HG03354 (cell line): ENCODE measurements around the gene ARGLU1.

Experiments used
- ATAC-seq: cut with Tn5 transposase; IDR thresholded peaks from one replicate; pipeline ENCODE4 v1.9.1; 2021; ENCODE audit warnings: mild to moderate bottlenecking; ENCODE audit not compliant: unreplicated experiment, poor library complexity, severe bottlenecking

ARGLU1 gene

DNA sequence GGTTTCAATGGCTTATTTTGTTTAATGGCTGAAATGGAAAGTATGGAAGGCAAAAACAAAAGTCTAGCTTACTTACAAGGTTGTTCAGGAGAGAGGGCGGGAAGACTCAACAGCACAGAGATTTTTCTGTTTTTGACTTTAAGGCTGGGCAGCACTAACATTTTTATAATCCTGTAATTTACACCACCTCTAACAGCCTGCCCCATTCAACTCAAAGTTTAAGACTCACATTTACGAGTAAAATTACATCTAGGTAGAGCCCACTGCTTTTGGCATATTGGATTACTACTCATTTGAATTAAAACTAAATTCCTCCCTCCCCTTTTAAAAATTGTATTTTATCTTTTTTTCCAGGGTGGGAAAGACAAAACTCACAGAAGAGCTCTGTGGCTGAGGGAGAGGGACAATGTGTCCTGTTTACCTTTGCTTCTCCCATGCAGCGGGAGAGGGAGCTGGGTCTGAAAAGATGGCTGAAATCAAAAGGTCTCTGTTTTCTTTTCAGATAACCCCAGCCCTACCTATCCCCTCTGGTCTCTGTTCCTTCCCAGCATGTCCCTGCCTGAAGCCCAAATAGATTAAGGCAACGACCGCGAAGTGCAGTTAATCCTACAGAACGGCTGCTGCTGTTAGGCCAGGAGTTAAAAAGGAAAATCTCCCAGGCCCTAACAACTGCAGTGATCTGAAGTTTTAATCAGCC is 39.1 kb downstream of the ARGLU1 start:
- no peak for ATAC-seq

DNA sequence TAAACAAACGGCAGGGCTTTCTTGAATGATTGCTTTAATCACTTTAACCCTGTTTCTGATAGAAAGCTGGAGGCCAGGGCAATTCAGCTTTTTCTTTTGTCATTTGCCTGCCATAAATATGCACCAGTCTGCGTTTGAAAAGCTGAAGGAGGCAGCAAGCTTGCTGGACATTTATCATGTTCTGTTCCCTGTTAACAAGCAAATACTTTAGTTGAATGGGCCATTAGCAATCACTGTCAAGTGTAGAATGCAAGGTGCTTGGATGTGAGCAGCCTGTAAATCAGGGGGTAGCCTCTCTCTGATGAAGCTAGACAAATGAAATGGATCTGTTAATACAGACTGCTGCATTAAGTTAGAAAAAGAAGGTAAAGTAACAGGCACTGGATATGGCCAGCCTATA is 40.1 kb downstream of the ARGLU1 start:
- no peak for ATAC-seq

DNA sequence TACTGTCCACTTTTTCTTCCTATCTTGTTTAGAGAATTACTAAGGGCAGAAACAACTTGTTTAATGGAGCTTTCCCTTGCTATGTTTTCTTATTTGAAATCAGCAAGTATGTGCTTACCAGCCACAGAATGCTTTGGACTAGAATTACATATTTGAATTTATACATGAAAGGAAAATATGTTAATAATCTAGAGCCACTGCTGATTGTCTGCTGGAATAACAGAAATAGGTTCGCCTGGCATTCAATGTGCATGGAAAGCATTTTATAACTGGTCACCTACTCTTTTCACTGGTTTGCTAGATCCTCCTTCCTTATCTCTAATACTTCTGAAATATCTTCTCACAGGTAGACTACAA is 40.5 kb downstream of the ARGLU1 start:
- no peak for ATAC-seq

DNA sequence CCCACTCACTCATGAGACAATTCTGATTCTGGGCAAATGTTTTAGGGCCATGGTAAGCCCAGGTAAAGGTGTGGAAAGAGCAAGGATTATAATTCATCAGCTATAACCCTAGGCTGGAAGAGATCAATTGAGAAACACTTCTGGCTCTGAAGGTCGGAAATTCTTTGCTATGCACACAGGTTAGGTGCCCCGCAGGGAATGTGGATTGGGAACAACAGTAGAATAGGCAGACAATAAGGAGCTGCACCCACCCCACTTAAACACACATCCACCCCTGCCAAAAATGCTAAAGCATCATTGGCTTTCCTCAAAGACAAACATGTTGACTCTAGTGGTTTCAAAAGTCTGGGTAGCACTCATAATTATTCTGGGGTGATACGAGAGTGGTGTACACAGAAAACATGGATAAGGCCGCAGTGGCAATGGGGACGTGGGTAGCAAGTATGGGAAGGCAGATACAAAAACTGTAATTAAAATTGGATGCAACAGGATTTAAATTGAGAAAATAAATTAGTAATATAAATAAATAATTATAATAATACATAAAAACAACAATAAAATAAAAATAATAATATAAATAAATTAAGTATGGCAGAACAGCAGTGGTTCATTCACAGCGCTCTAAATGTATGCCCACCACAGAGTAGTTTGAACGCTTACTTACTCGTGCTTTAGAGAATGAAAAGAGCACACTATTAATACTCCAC is 41.0 kb downstream of the ARGLU1 start:
- no peak for ATAC-seq

DNA sequence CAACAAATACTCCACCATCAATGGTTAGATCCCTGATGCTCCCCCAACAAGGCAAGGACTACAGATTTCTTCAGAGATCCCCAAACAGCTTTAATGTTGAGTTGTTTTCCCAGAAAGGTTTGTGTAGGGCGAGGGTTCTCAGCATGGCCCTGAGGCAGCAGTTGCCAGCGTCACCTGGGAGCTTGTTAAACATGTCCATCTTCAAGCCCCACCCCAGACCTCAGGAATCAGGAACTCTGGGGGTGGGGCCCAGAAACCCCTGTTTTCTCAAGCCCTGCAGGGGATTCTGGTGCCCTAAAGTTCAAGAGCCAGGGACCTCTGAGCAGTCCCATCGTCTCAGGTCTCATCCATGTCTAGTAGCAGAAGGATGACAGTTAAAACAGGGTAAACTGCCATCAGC is 42.1 kb downstream of the ARGLU1 start:
- no peak for ATAC-seq

DNA sequence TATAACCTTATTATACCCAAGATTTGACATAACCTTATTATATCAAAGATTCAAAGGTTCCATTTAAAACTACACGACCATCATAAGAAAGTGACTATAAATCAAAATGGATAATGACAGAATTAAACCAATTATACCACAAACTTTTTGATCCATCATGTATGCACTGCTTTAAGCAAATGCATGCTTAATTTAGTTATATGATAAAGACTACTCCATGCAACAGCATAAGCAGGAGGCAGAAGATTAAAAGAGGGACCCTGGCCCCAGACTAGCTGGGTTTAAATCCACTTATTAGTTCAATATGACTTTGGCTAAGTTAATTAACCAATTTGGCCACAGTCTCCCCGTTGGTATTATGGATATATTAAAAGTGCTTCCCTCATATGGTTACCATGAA is 43.8 kb downstream of the ARGLU1 start:
- ATAC-seq: no peak

DNA sequence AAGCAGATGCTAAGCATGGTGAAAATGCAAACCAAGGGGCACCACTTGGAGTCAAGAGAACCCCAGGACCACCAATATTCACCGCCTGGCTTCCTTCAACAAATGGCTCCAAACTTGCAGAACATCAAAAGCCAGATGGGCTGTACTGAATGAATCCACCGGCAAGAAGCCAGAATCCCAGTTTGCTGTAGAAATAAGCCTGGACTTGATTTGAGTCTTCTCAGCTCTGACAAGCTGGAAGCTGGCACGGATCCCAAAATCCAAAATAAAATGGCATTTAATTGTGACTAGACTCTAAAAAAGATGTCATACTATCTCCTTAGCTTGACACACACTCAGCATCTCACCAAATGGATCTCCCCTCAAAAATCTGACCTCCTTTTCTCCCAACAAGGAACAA is 44.4 kb downstream of the ARGLU1 start:
- no peak for ATAC-seq

DNA sequence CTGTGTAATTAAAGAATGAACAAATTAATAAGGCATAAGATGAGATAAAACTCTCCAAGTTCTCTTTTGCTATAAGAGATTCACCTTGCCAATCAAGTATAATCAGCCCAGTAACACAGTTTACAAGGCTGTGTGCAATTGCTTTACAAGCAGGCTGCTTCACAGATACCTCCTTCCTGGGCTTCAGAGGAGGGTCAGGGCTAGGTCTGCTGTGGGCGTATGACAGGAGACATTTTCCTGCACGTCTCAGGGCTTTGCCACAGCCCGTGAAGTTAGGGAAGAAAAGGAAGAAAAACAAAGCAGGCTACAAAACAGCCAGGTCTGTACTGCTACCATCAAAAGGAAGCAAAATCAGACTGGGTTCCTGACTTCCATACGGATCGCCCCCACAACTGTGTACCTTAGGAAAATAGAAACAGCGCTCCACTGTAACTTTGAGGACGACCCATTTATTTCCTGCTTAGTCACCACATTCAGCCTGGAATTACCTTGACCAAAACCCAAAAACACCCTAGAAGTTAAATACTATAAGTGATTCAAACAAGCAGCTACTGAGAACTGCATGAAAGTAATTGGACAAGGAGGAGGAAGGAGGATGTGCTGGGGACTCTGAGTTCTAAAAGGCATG is 44.9 kb downstream of the ARGLU1 start:
- ATAC-seq: no peak

DNA sequence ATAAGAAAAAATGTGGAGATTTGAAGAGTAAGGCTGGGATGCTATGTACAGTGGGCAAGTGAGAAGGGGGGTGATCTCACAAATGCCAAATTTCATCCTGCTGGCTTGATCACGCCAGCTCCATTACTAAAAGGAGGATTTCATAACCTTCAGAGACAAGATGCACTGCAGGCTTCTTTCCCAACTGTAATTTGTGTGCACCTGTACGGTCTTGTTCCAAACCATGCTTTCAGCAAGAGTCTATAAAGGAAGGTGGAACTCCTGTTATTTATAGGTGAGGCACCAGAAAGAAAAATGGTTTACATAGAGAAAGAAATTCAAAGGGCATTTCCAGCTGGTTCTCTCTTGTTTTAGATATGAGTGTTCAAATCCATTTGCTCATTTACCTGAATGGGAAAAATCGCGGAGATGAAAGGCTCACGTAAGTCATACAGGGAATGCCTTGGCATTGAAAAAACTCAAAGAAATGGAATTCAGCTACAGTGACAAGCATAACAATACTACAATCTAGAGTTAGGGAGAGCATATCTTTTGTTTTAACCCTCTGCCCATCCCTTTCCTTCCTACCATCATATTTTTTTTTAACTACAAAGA is 45.7 kb downstream of the ARGLU1 start:
- ATAC-seq: no peak

DNA sequence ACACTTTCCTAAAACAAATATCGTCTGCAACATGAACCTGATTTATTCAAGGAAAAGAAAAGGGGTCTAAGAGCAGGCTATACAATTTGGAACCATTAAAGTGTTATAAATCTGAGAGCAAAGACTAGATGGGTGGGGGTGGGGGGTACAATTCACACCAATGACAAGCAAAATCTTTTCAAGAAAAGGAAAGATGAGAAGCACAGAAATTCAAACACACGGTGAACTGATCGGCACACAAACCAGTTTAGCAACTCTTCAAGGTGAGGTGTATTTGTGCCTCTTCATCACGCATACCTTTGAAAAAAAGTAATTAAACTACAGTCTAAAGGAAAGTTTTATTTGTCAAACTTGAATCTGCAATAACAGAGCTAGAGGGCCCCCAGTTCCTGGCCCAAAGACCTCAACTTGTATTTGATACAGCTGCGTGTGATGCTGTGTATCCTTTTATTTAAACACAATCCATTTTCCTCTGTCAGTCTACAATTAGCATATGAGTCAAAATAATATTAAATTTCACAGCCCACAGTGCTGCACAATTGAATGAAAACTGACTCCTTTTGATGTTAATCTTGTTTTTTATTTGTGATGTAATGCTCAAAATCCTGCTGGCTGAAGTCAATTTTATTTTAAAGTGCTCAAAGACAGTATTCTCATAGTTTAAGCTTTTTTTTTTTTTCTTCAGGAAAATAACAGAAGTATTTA is 46.7 kb downstream of the ARGLU1 start:
- no peak for ATAC-seq

DNA sequence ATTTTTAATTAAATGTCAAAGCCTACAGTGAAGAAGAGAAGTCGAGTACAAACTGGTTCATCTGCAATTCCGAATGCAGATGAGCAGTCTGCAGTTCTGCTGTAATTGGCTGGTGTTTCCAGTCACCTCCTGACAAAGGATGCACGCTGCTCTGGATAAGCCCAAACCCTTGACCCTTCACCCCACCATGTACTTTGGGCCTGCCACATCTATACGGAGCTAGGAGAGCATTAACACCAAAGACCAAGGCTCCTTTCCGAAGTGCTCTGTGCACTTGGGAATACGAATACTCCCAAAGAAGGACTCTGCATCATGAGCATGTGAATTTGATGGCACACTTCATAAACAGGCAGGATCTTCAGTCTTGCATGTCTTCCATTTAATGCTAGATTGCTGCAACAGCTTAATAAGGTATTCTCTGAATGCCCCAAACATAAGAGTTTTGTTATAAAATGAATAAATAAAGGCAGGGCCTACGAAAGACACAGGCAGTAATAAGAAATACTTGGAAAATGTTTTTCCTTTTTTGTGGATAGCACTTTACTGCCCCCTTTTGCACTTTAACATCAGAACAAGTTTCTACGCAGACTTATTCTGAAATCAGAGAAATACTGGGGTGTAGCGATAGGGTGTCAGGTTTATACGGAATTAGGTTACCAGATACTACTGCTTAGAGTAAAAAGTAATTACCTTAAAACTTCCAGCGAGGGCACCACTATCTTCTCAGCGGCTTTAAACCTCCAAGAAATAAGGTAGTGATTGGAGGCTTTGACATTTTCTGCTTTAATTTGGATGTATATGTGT is 47.5 kb downstream of the ARGLU1 start:
- no peak for ATAC-seq

DNA sequence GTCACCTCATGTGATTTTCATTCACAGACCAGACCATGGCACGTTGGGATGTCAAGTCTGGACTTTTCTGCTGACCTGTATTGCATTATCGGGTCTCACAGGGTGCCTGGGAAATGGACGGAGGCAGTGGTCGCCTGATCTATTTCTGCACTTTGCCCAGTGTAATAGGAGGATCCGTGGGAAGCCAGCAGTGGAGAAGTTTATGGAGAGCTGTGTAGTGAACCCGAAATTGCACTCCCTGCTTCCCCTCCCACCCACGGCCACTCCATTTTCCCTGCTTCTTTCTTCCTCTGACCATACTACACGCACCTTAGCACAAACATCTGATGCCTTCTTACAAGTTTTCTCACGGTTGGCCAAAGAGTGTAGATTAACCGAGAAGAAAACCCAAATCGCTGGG is 49.4 kb downstream of the ARGLU1 start:
- ATAC-seq: no peak

DNA sequence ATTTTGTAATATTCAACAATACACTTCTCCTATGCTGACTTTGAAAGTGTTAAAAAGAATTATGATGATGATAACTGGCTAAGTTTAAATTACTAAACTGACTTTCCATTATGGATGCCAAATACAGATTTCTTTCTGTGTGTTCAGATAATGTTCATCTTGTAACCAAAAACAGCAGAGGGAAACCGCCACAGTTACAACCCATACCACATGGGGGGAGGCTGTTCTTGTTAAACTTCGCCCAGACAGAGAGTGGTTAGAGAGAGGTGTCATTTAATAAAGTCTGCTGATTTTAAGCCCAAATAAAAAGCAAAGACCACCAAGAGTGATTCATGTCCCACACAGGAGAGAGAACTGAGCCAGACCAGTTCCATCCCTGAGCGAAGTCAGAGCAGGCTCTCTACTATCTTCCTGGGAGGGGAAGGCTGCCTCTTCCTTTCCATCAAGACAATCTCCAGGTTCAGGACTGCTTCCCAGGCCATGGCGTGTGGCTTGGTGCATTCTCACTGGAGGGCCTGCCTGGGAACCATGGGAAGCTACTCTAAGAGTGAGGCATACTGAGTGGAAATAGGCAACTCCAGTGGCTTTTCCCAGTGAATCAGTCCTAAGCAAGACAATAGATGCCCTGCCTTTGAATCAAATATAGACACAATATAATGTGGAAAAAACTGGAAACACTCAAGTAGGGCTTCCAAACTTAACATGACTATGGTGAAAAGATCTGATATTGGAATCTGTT is 50.7 kb downstream of the ARGLU1 start:
- no peak for ATAC-seq

DNA sequence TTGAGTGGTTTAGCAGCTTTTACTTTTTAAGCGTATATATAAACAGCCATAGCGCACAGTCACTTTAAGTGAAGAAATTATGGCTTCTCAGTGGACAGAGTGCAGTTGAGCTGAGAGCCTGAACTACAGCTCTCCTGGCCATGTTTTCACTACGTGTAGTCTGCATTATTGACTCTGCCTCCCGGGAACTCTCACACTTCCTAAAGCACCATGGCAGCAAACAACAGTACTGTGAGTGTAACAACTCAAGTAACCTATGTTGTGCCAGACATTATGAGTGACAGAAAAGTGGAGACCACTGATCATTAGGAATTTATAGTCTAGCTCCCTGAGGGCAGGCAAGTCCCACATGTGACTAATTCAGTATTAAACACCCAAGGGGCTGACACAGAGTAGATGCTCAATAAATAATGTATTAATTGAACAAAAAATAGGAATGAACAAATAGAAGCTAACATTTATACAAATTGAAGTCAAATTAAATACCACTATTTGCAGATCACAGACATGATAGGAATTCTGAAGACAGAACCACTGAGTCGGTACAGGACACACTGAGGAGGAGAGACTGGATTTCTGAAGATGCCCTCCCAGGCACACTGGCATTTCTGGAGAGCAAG is 52.2 kb downstream of the ARGLU1 start:
- ATAC-seq: no peak

DNA sequence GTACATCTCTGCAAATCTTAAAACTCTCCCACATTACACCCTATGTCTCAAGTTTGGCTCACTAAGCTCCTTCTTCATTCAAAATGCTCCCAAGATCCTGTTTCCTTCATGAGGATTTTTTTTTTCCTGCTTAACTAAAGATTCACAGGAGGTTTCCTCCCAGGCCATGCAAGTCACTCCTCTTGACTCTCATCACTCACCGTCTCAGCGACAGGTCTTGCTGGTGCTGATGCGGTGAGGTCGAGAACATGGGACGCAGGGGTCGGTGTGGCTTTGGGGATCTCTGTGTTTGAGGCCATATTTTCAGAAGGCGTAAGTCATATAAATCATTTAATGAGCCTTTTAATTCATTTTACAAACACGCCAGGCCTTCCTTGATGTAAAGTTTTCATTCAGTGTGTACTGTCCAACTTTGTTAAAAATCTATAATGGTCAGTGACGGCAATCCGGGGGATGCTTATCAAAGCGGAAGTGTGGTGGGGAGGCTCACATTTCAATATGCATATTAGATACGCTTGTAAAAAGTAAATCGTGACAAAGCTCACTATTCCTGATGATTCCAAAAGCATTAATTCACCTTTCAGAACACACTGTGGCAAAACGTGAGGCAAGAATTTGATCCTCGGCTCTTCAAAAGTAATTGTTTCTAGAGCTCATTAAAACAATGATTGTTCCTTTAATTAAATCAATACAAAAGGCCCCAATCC is 52.9 kb downstream of the ARGLU1 start:
- no peak for ATAC-seq

DNA sequence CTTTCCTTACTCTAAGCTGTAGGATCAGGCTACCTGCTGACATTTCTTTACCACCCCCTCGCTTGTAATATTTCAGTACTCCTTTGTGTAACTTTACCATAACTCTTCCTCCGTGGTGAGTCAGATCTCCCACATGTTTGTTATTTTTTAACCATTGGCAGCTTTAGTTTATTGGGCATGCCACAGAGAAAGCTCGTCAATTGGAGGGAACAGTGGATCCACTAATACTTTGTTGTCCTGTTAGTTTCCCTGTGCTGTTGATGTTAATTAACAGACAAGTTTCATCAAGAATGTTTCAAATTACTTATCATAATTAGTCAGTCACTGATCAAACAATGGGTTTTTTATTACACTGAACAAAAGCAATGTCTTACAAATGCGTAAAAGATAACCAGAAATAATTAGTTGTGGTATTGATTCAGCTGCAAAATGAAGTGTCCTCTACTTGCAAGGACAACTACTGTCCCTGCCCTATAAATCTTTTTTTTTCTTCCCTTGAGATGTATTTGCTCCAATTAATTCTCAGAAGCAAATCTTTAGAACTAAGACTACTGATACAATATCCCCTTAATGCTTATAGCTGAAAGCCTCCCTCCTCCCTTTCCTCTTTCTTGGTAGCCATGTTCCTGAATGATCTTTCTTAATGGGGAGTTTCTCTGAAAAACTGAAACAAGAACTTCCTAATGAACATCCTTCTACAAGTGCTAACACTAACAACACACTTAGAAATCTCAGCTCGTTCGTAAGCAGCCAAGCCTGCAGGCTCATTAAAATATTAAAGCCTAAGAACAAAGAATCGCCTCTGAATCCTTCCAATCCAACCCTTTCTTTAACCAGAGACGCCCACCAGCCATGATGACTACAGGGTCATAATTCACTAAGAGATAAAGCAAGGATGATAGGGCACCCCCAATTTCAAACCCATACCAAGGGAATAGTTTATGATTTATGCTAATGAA is 54.6 kb downstream of the ARGLU1 start:
- no peak for ATAC-seq
